Astrocyte (in vitro differentiated cells and primary cell): ENCODE measurements around the gene AHNAK2. TPM values are rescaled to one million over a fixed set of nuclear protein-coding genes. Genes with fewer than 3 reads are reported as not detected.

Experiments
- DNase-seq: peaks from one replicate; pipeline ENCODE4 v3.0.0-alpha.2; 2010; ENCODE audit warnings: low read depth
- FAIRE-seq: peaks from 2 replicates; lab custom pipeline; 2011; peaks lifted over from hg19 to GRCh38; lab: Jason Lieb, UNC
- H2AFZ ChIP-seq: 2 replicates; pipeline ENCODE4 v1.6.0; 2012; ENCODE audit warnings: low read depth, low read length, inconsistent platforms
- H3K27ac ChIP-seq: 2 replicates; pipeline ENCODE4 v1.5.1; 2011; ENCODE audit warnings: low read depth, low read length, inconsistent platforms
- H3K27me3 ChIP-seq: 2 replicates; pipeline ENCODE4 v1.6.0; 2011; ENCODE audit warnings: low read length, inconsistent platforms; ENCODE audit not compliant: insufficient read depth
- H3K36me3 ChIP-seq: 2 replicates; pipeline ENCODE4 v1.5.1; 2011; ENCODE audit warnings: low read length, inconsistent platforms; ENCODE audit not compliant: insufficient read depth
- H3K4me1 ChIP-seq: 2 replicates; pipeline ENCODE4 v1.5.1; 2011; ENCODE audit warnings: low read length, inconsistent platforms; ENCODE audit not compliant: insufficient read depth
- H3K4me2 ChIP-seq: 2 replicates; pipeline ENCODE4 v1.6.0; 2012; ENCODE audit warnings: low read length, inconsistent platforms
- H3K4me3 ChIP-seq: 2 replicates; pipeline ENCODE4 v1.5.1; 2011; ENCODE audit warnings: low read depth, mild to moderate bottlenecking, low read length, inconsistent platforms; ENCODE audit not compliant: insufficient read depth
- H3K79me2 ChIP-seq: 2 replicates; pipeline ENCODE4 v1.6.0; 2012; ENCODE audit warnings: mild to moderate bottlenecking, low read length, inconsistent platforms; ENCODE audit not compliant: insufficient read depth
- H3K9ac ChIP-seq: 2 replicates; pipeline ENCODE4 v1.6.0; 2012; ENCODE audit warnings: mild to moderate bottlenecking, low read length, inconsistent platforms
- H3K9me3 ChIP-seq: 2 replicates; pipeline ENCODE4 v1.5.1; 2012; ENCODE audit warnings: low read depth, mild to moderate bottlenecking, low read length, inconsistent platforms; ENCODE audit not compliant: insufficient read depth
- H4K20me1 ChIP-seq: 2 replicates; pipeline ENCODE4 v1.6.0; 2012; ENCODE audit warnings: low read length, inconsistent platforms; ENCODE audit not compliant: insufficient read depth
- H3K27ac Mint-ChIP-seq: one replicate; pipeline ENCODE4 v1.8.0; 2021; ENCODE audit warnings: mild to moderate bottlenecking, mixed read lengths; ENCODE audit not compliant: unreplicated experiment
- H3K27me3 Mint-ChIP-seq: one replicate; pipeline ENCODE4 v1.8.0; 2021; ENCODE audit warnings: low read depth, mixed read lengths; ENCODE audit not compliant: unreplicated experiment
- H3K36me3 Mint-ChIP-seq: one replicate; pipeline ENCODE4 v1.8.0; 2021; ENCODE audit warnings: low read depth, mixed read lengths; ENCODE audit not compliant: unreplicated experiment
- H3K4me1 Mint-ChIP-seq: one replicate; pipeline ENCODE4 v1.8.0; 2021; ENCODE audit warnings: low read depth, mixed read lengths; ENCODE audit not compliant: unreplicated experiment
- H3K4me3 Mint-ChIP-seq: one replicate; pipeline ENCODE4 v1.8.0; 2021; ENCODE audit warnings: mild to moderate bottlenecking, moderate library complexity, mixed read lengths; ENCODE audit not compliant: unreplicated experiment
- H3K9me3 Mint-ChIP-seq: one replicate; pipeline ENCODE4 v1.8.0; 2021; ENCODE audit warnings: mild to moderate bottlenecking, mixed read lengths; ENCODE audit not compliant: unreplicated experiment
- CTCF ChIP-seq: IDR thresholded peaks from 2 replicates; pipeline ENCODE4 v1.5.1; 2011; ENCODE audit warnings: low read depth, mild to moderate bottlenecking, inconsistent platforms, low read length, moderate library complexity; ENCODE audit not compliant: insufficient read depth
- EZH2 ChIP-seq: IDR thresholded peaks from 2 replicates; pipeline ENCODE4 v1.6.1; 2012; ENCODE audit warnings: mild to moderate bottlenecking, low read length, inconsistent platforms; ENCODE audit not compliant: insufficient read depth
- total RNA-seq: library from RNA; stranded (reverse); gene quantifications from 2 replicates; pipeline ENCODE4 v1.2.1, GENCODE V29; 2021

The AHNAK2 gene
- total RNA-seq, 1 donor from 2014 or later = 44.7 TPM

GRCh38 chr14:104917993-104918392, 60.2 kb downstream of the AHNAK2 start:
- H3K4me3 Mint-ChIP-seq = no peak overlapping the region
- no peak for DNase-seq
- H3K36me3 Mint-ChIP-seq = no peaks in the 10 kb centered on the region
- Histone ChIP-seq H2AFZ (no peak overlapping the region), H4K20me1 (no peaks in the 10 kb centered on the region), H3K27me3 (peaks cover 25% of the 10 kb centered on the region), H3K4me1 (no peaks in the 10 kb centered on the region), H3K27ac (no peak overlapping the region), H3K4me2 (no peak overlapping the region), H3K4me3 (no peak overlapping the region), H3K9me3 (no peaks in the 10 kb centered on the region), H3K79me2 (no peaks in the 10 kb centered on the region), H3K36me3 (no peaks in the 10 kb centered on the region), H3K9ac (no peak overlapping the region)
- no peaks in the 10 kb centered on the region for H3K4me1 Mint-ChIP-seq
- no peak for TF ChIP-seq CTCF
- no peak for TF ChIP-seq EZH2
- H3K9me3 Mint-ChIP-seq = peaks cover 5% of the 10 kb centered on the region
- no peak for FAIRE-seq
- peaks cover 17% of the 10 kb centered on the region for H3K27me3 Mint-ChIP-seq
- H3K27ac Mint-ChIP-seq = no peak overlapping the region

GRCh38 chr14:104917116-104917515, 61.1 kb downstream of the AHNAK2 start:
- Histone ChIP-seq H3K4me2 (no peak overlapping the region), H3K79me2 (no peaks in the 10 kb centered on the region), H3K4me3 (no peak overlapping the region), H2AFZ (no peak overlapping the region), H3K4me1 (no peaks in the 10 kb centered on the region), H3K27me3 (peaks cover 25% of the 10 kb centered on the region), H4K20me1 (no peaks in the 10 kb centered on the region), H3K36me3 (no peaks in the 10 kb centered on the region), H3K9ac (no peak overlapping the region), H3K27ac (no peak overlapping the region), H3K9me3 (peaks cover 2% of the 10 kb centered on the region)
- no peak for TF ChIP-seq CTCF
- TF ChIP-seq EZH2 = no peak
- Mint-ChIP-seq H3K4me1 (no peaks in the 10 kb centered on the region), H3K27me3 (peaks cover 17% of the 10 kb centered on the region), H3K4me3 (no peak overlapping the region), H3K9me3 (peaks cover 6% of the 10 kb centered on the region), H3K36me3 (no peaks in the 10 kb centered on the region), H3K27ac (no peak overlapping the region)
- FAIRE-seq (no peak), DNase-seq (no peak)

- TF ChIP-seq EZH2 (no peak), CTCF (no peak)
- H3K27me3 ChIP-seq = peaks cover 27% of the 10 kb centered on the region
- Mint-ChIP-seq H3K27me3 (peaks cover 21% of the 10 kb centered on the region), H3K9me3 (peaks cover 25% of the 10 kb centered on the region), H3K27ac (no peak overlapping the region), H3K4me1 (no peaks in the 10 kb centered on the region), H3K36me3 (no peaks in the 10 kb centered on the region), H3K4me3 (no peak overlapping the region)
- H3K27ac ChIP-seq = no peak overlapping the region
- no peaks in the 10 kb centered on the region for H4K20me1 ChIP-seq
- H3K4me1 ChIP-seq = no peaks in the 10 kb centered on the region
- no peaks in the 10 kb centered on the region for H3K79me2 ChIP-seq
- no peak for FAIRE-seq
- peaks cover 3% of the 10 kb centered on the region for H3K9me3 ChIP-seq
- H2AFZ ChIP-seq = no peak overlapping the region
- no peak for DNase-seq
- no peak overlapping the region for H3K4me3 ChIP-seq
- H3K9ac ChIP-seq = no peak overlapping the region
- no peaks in the 10 kb centered on the region for H3K36me3 ChIP-seq
- no peak overlapping the region for H3K4me2 ChIP-seq
Measured at GRCh38 chr14:104913435-104913834, 64.7 kb downstream of the AHNAK2 start.
